ENCODE data around the gene ALPI.

The ALPI gene

GRCh38 chr2:232463701-232464543 is 8.0 kb downstream of the ALPI start:
- DNase-seq (ENCODE audit: low read depth): no peak

- DNase-seq (ENCODE audit: low read depth): no peak
These were observed 8.6 kb downstream of the ALPI start for GRCh38 chr2:232464544-232464885.

GRCh38 chr2:232465061-232465460 is 9.1 kb downstream of the ALPI start:
- DNase-seq (ENCODE audit: low read depth): no peak

GRCh38 chr2:232466221-232466620 is 10.3 kb downstream of the ALPI start:
- no peak for DNase-seq (ENCODE audit: low read depth)

- no peak for DNase-seq (ENCODE audit: low read depth)
These were observed 17.5 kb downstream of the ALPI start for GRCh38 chr2:232473467-232473890.

GRCh38 chr2:232476045-232476444 is 20.1 kb downstream of the ALPI start:
- no peak for DNase-seq (ENCODE audit: low read depth)

- no peak for DNase-seq (ENCODE audit: low read depth)
These were observed 20.8 kb downstream of the ALPI start for GRCh38 chr2:232476791-232477190.

GRCh38 chr2:232477751-232478510 is 22.0 kb downstream of the ALPI start:
- no peak for DNase-seq (ENCODE audit: low read depth)

- DNase-seq (ENCODE audit: low read depth): no peak
These were observed 22.8 kb downstream of the ALPI start for GRCh38 chr2:232478571-232479340.

- DNase-seq (ENCODE audit: low read depth): no peak
These were observed 23.6 kb downstream of the ALPI start for GRCh38 chr2:232479341-232480200.

GRCh38 chr2:232480201-232481190 is 24.5 kb downstream of the ALPI start:
- no peak for DNase-seq (ENCODE audit: low read depth)

- no peak for DNase-seq (ENCODE audit: low read depth)
These were observed 25.6 kb downstream of the ALPI start for GRCh38 chr2:232481322-232482140.

- no peak for DNase-seq (ENCODE audit: low read depth)
These were observed 26.6 kb downstream of the ALPI start for GRCh38 chr2:232482301-232483238.

GRCh38 chr2:232483311-232483922 is 27.5 kb downstream of the ALPI start:
- DNase-seq (ENCODE audit: low read depth): no peak

- DNase-seq (ENCODE audit: low read depth): no peak
These were observed 28.1 kb downstream of the ALPI start for GRCh38 chr2:232483923-232484627.

GRCh38 chr2:232484628-232485347 is 28.8 kb downstream of the ALPI start:
- DNase-seq (ENCODE audit: low read depth): no peak

- no peak for DNase-seq (ENCODE audit: low read depth)
These were observed 29.4 kb downstream of the ALPI start for GRCh38 chr2:232485348-232485756.
